Stimulated activated CD8-positive, alpha-beta memory T cell treated with anti-CD3 and anti-CD28 coated beads, Interleukin-4, amount 100 ng/mL, for 4 hours (primary cell): ENCODE measurements around the gene CELSR1.

Source experiments
- DNase-seq, 2 donors: peaks; one replicate each; pipeline ENCODE4 v3.0.0-alpha.2; 2020; ENCODE audit warnings: low read depth in 2 of 2, low spot score in 1 of 2

CELSR1 gene

GRCh38 chr22:46551996-46552395 lies 14.6 kb upstream of the CELSR1 start:
- DNase-seq: no peak

- DNase-seq: no peak
These were observed 13.9 kb upstream of the CELSR1 start for GRCh38 chr22:46551321-46551720.

- no peak for DNase-seq
These were observed 12.7 kb upstream of the CELSR1 start for GRCh38 chr22:46549971-46550641.

- no peak for DNase-seq
These were observed 12.1 kb upstream of the CELSR1 start for GRCh38 chr22:46549563-46549840.

GRCh38 chr22:46547883-46548244 lies 10.4 kb upstream of the CELSR1 start:
- no peak for DNase-seq

- no peak for DNase-seq
These were observed 9.9 kb upstream of the CELSR1 start for GRCh38 chr22:46547179-46547882.

DNA sequence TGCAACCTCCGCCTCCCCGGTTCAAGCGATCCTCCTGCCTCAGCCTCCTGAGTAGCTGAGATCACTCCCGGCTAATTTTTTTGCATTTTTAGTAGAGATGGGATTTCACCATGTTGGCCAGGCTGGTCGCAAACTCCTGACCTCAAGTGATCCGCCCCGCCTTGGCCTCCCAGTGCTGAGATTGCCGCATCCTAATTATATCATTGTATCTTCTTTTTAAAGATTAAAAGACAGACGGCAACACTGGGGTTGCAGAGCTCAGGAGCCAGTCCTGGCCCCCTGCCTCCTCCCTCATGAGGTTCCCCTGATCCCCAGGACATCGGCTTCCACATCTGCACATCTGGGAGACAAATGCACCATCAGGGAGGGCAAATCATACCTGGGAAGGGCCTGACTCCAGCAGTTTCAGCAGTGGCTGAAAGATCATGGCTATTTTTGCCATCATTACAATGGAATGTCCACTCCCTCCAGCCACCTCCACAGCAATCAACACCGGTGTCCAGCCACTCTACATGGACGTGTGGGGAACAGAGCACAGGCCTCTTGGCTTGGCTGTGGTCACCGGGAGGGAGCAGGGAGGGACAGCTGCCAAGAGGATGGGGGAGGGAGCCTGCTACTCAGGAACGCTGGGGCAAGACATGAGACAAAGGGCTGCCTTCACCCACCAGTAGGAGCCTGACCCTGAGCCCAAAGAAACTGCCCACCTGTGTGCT lies 9.2 kb upstream of the CELSR1 start:
- no peak for DNase-seq

GRCh38 chr22:46545086-46545792 lies 7.8 kb upstream of the CELSR1 start:
- DNase-seq: no peak

GRCh38 chr22:46542011-46542985 lies 4.9 kb upstream of the CELSR1 start:
- peak; percentile 24 to 42 for DNase-seq

GRCh38 chr22:46541536-46541935 lies 4.1 kb upstream of the CELSR1 start:
- DNase-seq: no peak

DNA sequence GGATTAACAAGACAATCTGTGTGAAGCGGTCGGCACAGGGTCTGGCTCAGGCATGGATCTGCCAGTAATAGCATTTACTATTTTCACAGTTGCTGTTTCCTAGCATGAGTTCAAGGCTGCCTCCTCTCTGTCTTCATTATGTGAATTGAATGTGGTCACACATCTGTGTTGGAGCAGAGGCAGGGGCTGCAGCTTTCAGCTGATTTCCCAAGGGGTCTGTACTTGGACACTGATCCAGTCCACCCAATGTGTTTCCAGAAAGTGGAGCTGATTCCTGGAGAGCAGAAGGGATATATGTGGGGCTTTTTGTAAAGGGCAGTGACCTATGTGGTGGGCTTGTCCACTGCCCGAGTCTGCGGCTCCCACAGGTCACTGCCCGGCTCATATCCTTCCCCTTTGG lies 3.5 kb upstream of the CELSR1 start:
- DNase-seq: no peak

DNA sequence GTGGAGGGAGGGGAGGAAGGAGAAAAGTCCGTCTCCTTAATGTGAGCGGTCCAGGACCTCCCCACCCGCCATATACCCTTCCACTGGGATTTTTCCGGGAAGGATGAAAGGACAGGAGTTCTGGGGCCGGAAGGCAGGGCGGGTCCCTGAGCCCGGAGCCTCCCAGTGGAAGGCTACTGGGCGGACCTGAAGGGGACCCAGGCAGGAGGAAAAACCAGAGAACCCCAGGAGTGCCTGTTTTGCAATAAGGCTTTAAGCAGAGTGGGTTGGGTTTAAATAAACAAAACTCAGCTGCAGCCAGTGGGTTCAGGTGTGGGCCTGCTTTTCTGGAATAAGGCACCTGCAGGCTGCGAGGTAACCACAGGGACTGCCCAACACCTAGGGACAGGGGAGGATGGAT lies 1.7 kb upstream of the CELSR1 start:
- no peak for DNase-seq

GRCh38 chr22:46538814-46539160 lies 1.4 kb upstream of the CELSR1 start:
- DNase-seq: no peak

DNA sequence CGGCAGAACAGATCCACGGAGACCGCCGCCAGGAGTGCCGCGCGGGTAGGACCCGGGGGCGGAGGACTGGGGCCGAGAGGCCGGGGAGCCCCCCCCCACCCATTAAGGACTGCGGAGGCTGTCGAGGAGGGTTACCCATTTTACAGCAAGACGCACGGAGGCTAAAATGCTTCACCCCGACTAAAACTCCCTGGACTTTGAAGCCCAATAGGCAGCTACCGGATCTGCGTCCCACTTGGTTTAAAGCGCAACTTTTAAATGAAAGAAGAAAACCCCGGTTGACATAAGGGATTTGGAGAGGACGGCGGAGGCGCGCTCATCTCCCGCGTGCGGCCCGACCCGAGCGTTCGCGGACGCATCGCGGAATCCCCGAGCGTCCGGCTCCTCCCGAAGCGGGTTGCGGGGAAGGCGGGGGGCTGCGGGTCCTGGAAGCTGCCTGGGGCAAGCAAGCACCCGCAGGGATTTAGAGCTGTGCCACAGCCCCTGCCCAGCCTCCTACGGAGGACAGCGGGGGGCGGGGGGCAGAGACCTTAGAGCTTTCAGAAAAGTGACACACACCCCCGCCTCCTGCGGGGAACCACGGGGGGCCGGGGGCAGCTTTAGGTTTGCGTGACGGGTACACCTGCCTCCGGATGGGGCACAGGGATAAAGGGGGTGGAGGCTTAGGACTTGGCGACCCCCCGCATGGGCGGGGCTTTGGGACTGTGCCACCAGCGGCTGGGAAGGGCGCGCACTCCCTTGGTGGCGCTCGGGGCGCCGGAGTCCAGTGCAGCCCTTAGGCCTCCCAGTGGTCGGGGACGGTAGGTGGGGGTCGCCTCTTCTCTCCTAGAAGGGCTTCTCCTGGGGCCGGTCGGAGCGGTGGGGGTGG lies 760 bp upstream of the CELSR1 start:
- DNase-seq: no peak

DNA sequence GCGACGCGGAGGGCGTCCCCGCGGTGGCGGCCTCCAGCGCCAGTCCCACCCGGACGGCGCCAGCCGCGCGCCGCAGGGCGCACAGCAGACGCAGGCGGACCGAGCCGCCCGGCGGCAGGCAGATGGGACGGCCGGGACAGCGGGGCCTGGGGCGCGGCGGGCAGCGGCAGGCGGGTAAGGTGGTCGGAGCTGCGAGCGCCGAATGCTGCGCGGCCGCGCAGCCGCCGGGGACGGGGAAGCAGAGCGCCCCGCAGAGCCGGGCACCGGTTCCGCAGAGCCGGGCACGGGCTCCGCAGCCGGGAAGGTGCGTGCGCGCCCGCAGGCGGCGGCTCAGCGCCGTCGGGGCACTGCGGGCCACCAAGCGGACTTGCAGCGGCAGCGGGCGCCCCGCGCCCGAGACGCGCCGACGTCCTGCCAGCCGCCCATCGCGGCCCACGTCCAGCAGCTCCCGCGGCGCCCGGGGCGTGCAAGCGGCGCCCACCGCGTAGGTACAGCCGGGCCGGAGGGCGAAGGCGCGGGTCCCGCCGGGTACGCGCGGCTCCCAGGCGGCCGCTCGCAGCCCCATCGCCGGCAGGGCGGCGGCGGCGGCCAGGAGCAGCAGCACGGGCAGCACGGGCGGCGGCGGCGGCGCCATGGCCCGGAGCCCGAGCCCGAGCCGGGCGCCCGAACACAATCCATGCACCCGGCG lies 739 bp downstream of the CELSR1 start:
- DNase-seq: no peak

DNA sequence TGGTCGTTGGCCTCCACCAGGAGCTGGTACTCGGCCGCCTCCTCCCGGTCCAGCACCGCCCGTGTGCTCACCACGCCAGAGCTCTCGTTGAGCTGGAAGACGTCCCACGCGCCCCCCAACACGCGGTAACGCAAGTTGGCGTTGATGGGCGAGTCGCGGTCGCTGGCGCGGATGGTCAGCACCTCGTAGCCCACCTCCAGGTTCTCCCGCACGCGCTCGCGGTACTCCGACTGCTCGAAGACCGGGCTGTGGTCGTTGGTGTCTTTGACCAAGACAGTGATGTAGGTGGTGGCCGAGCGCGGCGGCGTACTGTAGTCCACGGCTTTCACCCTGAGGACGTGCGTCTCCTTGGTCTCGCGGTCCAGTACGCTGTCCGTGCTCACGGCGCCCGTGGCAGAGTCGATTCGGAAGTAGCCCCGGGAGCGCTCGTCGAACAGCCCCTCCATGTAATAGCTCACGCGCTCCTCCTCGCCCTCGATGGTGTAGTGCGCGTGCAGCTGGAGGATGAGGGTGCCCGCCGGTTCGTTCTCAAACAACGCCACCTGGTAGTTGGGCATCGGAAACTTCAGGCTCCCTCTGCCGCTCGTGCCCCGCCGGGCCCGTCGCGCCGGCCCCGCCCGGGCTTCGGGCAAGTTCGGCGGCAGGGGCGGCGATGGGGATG lies 1.4 kb downstream of the CELSR1 start:
- no peak for DNase-seq

DNA sequence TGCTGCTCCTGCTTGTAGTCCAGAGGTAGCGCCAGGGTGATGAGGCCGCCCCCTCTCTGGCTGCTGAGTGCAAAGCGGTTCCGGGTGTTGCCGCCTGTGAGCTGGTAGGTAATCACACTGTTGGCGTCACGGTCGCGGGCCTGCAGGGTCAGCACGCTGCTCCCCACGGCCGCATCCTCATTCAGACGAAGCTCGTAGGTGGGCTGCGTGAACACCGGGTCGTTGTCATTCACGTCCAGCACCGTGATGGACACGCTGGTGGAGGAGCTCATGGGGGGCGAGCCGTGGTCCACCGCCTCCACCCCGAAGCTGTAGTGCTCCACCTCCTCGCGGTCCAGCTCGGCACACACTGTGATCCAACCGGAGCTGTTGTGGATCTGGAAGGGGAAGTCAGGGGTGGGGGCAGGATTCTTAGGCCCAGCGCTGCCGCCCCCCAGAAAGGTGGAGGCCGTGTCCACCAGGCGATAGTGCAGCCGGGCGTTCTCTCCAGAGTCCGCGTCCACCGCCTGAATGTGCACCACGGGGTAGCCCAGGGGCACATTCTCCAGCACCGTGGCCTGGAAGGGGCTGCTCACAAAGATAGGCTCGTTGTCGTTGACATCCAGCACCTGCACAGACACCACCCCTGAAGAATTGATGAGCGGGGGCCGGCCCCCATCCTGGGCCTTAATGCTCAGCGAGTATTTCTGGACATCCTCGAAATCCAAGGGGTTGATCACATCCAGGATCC lies 2.4 kb downstream of the CELSR1 start:
- DNase-seq: no peak

DNA sequence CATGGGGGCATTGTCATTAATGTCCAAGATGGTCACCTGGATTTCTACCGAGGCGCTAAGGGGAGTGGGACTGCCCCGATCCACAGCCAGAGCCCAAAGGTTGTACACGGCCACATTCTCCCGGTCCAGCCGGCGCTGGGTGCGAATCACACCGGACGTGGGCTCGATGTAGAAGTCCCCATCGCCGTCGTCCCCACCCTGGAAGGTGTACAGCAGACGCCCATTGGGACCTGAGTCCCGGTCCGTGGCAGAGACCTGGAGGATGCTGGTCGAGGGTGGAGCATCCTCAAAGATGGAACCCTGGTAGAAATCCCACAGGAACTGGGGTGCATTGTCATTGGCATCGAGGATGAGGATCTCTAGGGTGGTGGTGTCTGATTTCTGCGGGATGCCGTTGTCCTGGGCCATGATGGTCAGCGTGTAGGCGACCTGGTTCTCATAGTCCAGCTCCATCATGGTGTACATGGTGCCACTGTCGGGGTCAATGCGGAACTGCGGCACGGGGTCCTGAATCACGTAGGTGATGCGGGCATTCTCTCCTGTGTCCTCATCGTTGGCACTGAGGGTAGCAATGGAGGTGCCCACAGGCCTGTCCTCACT lies 3.1 kb downstream of the CELSR1 start:
- DNase-seq: no peak
